Left lung (tissue), 10 donors: Measurements from ENCODE around the gene ZIC4. TPM values are rescaled to one million over a fixed set of nuclear protein-coding genes. Genes with fewer than 3 reads are reported as not detected.

Experiments
- ATAC-seq: fragments of 200-7000 bp; cut with Tn5 transposase; one replicate; pipeline ENCODE4 v1.9.1; 2020; ENCODE audit warnings: moderate library complexity
- DNase-seq, 4 donors: peaks; one replicate each; pipeline ENCODE4 v3.0.0-alpha.2; 2013 to 2020
- H3K27ac ChIP-seq, 2 donors: fragments of 200-600 bp; sonication (generic) in 1 of 2; one replicate each; pipeline versions ENCODE4 v1.5.0 to v1.8.0; 2020 to 2021
- H3K27me3 ChIP-seq, 2 donors: fragments of 200-600 bp; sonication (generic) in 1 of 2; one replicate each; pipeline versions ENCODE4 v1.5.0 to v1.8.0; 2020 to 2021
- H3K36me3 ChIP-seq, 2 donors: fragments of 200-600 bp; sonication (generic) in 1 of 2; one replicate each; pipeline versions ENCODE4 v1.5.0 to v1.8.0; 2020 to 2021
- H3K4me1 ChIP-seq, 2 donors: fragments of 200-600 bp; one replicate each; pipeline ENCODE4 v1.8.0; 2021
- H3K4me3 ChIP-seq, 2 donors: fragments of 200-600 bp; sonication (generic) in 1 of 2; one replicate each; pipeline versions ENCODE4 v1.5.0 to v1.8.0; 2020 to 2021; ENCODE audit warnings: mild to moderate bottlenecking in 1 of 2
- H3K9me3 ChIP-seq, 2 donors: fragments of 200-600 bp; sonication (generic) in 1 of 2; one replicate each; pipeline versions ENCODE4 v1.5.0 to v1.8.0; 2020 to 2021
- intact Hi-C, 2 donors: fragments of 100-400 bp; cut with DNase I; formaldehyde crosslinking; loops; one replicate each; pipeline versions ENCODE4 v1.11.2 to v1.14.2; 2022
- polyA plus RNA-seq, 6 donors: library from polyadenylated mRNA; unstranded; fragments of 120-200 nt; gene quantifications; one replicate each; pipeline ENCODE4 v1.2.1, GENCODE V29; 2013; ENCODE audit not compliant: insufficient read length in 6 of 6
- total RNA-seq, 2 donors: library from RNA; stranded (reverse); fragmentation: NEBNext Ultra II Directional; extraction: Animal tissue kit (Norgen Biotek cat#: 25700); gene quantifications; one replicate each; pipeline ENCODE4 v1.2.1, GENCODE V29; 2021
- TF ChIP-seq, protein P1 (sequence below), 2 donors: fragments of 200-600 bp; sonication (generic) in 1 of 2; IDR thresholded peaks; one replicate each; pipeline versions ENCODE4 v1.5.0 to v1.8.0; 2021; ENCODE audit warnings: antibody characterized with exemption in 2 of 2
- donor health status: DM: no; HTN: yes; CAD: no.
- donor health status: DM: no; HTN: no; CAD: no.

The ZIC4 gene
- total and polyA plus RNA-seq, 8 donors = not detected

DNA sequence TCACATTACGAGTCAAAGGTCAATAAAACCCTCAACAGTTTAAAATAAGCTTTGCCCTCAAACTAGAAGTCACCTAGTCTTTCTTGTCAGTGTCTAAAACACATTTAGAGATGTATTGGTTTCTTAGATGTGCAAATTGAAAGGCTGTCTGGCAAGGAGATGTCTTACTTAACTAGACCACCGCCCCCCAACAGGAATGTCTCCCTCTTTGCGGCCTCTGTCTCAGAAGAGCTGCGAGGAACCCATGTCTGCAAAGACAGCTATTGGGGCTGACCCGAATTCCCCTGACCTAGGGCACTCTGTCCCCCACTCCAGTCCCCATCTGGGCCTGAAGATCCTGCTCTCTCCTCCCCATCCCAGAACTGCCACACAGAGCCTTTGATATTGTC lies 46.3 kb downstream of the ZIC4 start:
- no peak overlapping the region for H3K27ac ChIP-seq
- H3K36me3 ChIP-seq = no peaks in the 10 kb centered on the region
- no peaks in the 10 kb centered on the region for H3K4me1 ChIP-seq
- no peaks in the 10 kb centered on the region for H3K9me3 ChIP-seq
- H3K27me3 ChIP-seq = peaks cover 68 to 92% of the 10 kb centered on the region in 2 donors
- ATAC-seq = no peak
- no peak overlapping the region for H3K4me3 ChIP-seq
- intact Hi-C loops = no loop called here
- no peak for DNase-seq
- TF ChIP-seq, protein P1, sequence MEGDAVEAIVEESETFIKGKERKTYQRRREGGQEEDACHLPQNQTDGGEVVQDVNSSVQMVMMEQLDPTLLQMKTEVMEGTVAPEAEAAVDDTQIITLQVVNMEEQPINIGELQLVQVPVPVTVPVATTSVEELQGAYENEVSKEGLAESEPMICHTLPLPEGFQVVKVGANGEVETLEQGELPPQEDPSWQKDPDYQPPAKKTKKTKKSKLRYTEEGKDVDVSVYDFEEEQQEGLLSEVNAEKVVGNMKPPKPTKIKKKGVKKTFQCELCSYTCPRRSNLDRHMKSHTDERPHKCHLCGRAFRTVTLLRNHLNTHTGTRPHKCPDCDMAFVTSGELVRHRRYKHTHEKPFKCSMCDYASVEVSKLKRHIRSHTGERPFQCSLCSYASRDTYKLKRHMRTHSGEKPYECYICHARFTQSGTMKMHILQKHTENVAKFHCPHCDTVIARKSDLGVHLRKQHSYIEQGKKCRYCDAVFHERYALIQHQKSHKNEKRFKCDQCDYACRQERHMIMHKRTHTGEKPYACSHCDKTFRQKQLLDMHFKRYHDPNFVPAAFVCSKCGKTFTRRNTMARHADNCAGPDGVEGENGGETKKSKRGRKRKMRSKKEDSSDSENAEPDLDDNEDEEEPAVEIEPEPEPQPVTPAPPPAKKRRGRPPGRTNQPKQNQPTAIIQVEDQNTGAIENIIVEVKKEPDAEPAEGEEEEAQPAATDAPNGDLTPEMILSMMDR (IDR thresholded peaks at IDR 0.05) = no peak

DNA sequence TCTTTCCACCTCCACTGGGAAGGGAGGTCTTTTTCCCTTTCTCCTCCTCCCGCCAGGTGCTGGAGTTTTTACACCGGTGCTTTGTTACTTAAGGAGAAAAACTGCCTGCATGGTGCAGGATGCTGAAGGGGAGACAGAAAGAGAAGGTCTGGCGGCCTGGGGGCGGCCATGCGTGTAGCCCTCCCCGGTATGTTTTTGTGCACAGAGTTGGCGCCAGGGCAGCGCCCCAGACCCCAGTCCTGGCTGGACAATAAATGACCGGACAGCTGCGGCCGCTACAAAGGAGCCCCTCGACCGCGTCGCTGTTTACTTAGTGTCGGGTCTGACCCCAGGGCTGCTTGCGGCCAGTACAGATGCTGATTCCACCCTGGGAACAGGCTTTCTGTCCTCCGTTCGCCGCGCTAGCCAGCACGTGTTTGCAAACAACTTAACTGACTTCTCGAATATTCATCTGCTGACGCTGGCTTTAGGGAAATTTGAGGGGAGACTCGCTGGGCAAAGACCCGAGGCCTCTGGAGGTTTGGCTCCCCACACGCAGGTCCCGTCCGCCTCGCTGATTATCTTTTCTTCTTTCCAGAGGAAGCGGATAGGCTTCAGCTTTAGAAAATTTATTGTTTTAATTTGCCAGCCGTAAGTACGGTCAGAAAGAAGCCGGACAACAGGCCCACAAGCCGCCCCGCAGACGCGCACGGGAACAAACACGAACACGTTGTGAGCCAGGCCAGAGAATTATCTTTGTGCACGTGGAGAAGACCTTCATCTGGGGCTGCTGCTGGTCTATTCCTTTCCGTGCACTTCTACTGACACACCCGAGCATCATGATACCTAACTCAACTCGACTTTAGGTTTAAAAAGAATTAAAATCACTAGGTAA lies 46.9 kb downstream of the ZIC4 start:
- Histone ChIP-seq H3K27me3 (peaks cover 75 to 92% of the 10 kb centered on the region in 2 donors), H3K4me1 (no peaks in the 10 kb centered on the region)
- TF ChIP-seq, protein P1 (IDR thresholded peaks at IDR 0.05) = no peak

DNA sequence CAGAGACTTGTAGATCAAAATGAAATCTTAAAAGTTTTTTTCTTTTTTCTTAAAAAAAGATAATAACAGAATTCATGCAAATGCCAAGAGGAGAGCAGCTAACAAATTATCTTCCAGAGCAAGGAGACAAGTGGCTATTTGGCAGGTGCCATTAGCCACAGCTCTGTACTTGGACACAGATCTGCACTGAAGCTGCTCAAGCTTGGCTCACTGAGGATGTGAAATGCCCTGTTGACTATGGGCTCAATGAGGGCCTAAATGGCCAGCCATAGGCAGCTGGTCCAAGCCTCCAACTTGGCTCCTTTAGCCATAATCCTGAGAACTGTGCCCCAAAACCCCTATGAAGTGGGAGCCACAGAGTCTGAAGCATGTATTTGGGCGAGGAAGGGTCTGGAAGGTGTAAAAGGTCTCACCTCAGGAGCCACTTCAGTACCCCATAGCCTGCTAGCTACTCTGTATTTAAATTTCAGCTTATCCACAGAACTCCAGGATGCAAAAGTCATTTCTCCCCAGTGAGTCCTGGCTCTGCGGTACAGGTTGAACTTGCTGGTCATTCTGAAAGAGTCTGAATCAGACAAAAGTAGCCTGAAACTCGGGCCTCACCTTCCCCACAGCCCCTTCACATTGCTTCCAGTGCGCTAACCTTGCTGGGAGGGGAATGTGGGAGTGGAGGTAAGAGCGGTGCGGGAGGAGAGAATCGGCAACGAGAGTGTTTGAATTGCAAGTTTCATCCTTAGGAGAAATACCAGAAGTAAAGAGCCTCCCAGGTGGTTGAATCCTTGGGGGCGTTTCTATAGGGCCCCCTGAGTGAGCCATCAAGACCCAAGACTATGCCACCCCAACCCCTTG lies 48.0 kb downstream of the ZIC4 start:
- ATAC-seq (no peak), DNase-seq (no peak)
- Histone ChIP-seq H3K9me3 (no peaks in the 10 kb centered on the region), H3K27me3 (peaks cover 85 to 95% of the 10 kb centered on the region in 2 donors), H3K36me3 (no peaks in the 10 kb centered on the region), H3K4me3 (no peak overlapping the region), H3K4me1 (no peaks in the 10 kb centered on the region), H3K27ac (no peak overlapping the region)
- intact Hi-C loops = no loop called here
- TF ChIP-seq, protein P1 (IDR thresholded peaks at IDR 0.05) = no peak

More for the DNA sequence above, 46.9 kb downstream of the ZIC4 start:
- intact Hi-C loops = no loop called here
- Histone ChIP-seq H3K4me3 (no peak overlapping the region), H3K36me3 (no peaks in the 10 kb centered on the region), H3K27ac (no peak overlapping the region), H3K9me3 (no peaks in the 10 kb centered on the region)
- no peak for DNase-seq
- no peak for ATAC-seq

DNA sequence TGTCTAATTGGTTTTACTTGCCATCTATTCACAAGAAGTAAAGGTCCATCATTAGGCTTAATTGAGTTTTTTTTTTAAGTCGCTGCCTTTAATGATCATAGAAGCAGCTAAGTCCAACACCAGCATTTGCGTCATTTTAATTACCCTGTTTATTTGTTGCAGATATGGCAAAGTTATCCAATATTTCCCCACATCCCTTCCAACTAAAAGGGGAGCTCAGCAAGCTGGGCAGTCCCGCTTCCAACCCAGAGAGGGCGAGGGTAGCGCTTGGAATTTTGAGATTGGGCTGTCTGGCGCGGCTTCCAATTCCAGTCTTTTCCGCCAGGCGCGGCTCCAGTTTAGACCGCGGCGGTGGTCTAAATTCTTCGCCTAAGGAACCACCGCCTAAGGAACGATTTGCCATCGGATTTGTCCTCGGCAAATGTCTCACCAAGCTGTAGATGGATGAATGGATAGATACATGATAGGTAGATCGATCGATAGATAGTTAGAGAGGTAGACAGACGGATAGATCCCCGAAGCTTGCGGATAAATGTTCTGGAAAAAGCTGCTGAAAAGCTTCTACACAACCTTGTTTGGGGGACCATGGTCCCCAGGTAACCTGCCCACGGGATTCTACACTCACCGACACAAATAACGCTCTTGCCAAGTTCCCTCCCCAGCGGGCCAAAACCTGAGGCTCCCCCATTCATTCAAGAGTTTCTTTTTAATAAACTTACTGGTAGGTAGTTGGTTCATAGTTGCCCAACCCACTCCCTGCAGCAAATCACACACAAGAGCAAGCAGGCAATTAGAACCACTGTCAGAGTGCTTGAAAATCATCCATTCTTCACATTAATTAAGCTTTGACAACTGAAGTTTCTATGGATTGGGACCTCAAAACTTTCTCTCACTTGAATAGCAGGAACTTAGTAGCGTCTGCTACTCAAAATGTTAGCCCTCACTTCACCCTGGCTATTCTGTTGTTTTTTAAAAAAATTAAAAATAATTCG lies 49.1 kb downstream of the ZIC4 start:
- DNase-seq (no peak), ATAC-seq (no peak)
- Histone ChIP-seq H3K27ac (no peak overlapping the region), H3K4me1 (no peaks in the 10 kb centered on the region), H3K27me3 (peaks cover 97 to 100% of the 10 kb centered on the region in 2 donors), H3K36me3 (no peaks in the 10 kb centered on the region), H3K4me3 (no peak overlapping the region), H3K9me3 (no peaks in the 10 kb centered on the region)
- TF ChIP-seq, protein P1 (IDR thresholded peaks at IDR 0.05) = no peak
- intact Hi-C loops = no loop called here
